OCI-M1 (cell line): Measurements from ENCODE around the gene SHROOM2.
A peak's percentile ranks its signal among the peaks of the same experiment; 100 is the strongest.

Experiments used
- DNase-seq: peaks from one replicate; lab custom pipeline; 2025; lab: John Stamatoyannopoulos, UW

Gene SHROOM2

GRCh38 chrX:9897761-9898161 is 111.5 kb downstream of the SHROOM2 start:
- DNase-seq: no peak

- no peak for DNase-seq
Observed at GRCh38 chrX:9899640-9900111, 113.4 kb downstream of the SHROOM2 start.

GRCh38 chrX:9902656-9903055 is 116.4 kb downstream of the SHROOM2 start:
- DNase-seq: no peak

GRCh38 chrX:9903146-9903545 is 116.9 kb downstream of the SHROOM2 start:
- DNase-seq: no peak

- no peak for DNase-seq
Observed at GRCh38 chrX:9905288-9905687, 119.1 kb downstream of the SHROOM2 start.

GRCh38 chrX:9905721-9906120 is 119.5 kb downstream of the SHROOM2 start:
- DNase-seq: no peak

- no peak for DNase-seq
Observed at GRCh38 chrX:9906919-9907318, 120.7 kb downstream of the SHROOM2 start.

- peak; percentile 10 for DNase-seq
Observed at GRCh38 chrX:9907645-9908387, 121.6 kb downstream of the SHROOM2 start.

- DNase-seq: no peak
Observed at GRCh38 chrX:9909254-9909653, 123.0 kb downstream of the SHROOM2 start.

GRCh38 chrX:9911487-9911886 is 125.3 kb downstream of the SHROOM2 start:
- DNase-seq: no peak

GRCh38 chrX:9912351-9913145 is 126.3 kb downstream of the SHROOM2 start:
- no peak for DNase-seq

GRCh38 chrX:9913146-9913433 is 126.9 kb downstream of the SHROOM2 start:
- no peak for DNase-seq

GRCh38 chrX:9917861-9918260 is 131.6 kb downstream of the SHROOM2 start:
- no peak for DNase-seq

- no peak for DNase-seq
Observed at GRCh38 chrX:9919632-9920172, 133.5 kb downstream of the SHROOM2 start.

- DNase-seq: no peak
Observed at GRCh38 chrX:9921407-9921806, 135.2 kb downstream of the SHROOM2 start.

GRCh38 chrX:9923357-9923756 is 137.1 kb downstream of the SHROOM2 start:
- no peak for DNase-seq

GRCh38 chrX:9926002-9926401 is 139.8 kb downstream of the SHROOM2 start:
- DNase-seq: no peak

- DNase-seq: no peak
Observed at GRCh38 chrX:9927698-9928482, 141.7 kb downstream of the SHROOM2 start.

- no peak for DNase-seq
Observed at GRCh38 chrX:9935436-9935835, 149.2 kb downstream of the SHROOM2 start.

GRCh38 chrX:9937761-9938160 is 151.5 kb downstream of the SHROOM2 start:
- DNase-seq: no peak

- DNase-seq: no peak
Observed at GRCh38 chrX:9938516-9938915, 152.3 kb downstream of the SHROOM2 start.

- no peak for DNase-seq
Observed at GRCh38 chrX:9940421-9940820, 154.2 kb downstream of the SHROOM2 start.
